ENCODE results near the gene HNRNPUL1.
"Not testable (repeated sequence)": the region's sequence is repeated elsewhere in the genome, so short reads cannot be mapped to it uniquely, and the experiment has no call there.

HNRNPUL1 gene

DNA sequence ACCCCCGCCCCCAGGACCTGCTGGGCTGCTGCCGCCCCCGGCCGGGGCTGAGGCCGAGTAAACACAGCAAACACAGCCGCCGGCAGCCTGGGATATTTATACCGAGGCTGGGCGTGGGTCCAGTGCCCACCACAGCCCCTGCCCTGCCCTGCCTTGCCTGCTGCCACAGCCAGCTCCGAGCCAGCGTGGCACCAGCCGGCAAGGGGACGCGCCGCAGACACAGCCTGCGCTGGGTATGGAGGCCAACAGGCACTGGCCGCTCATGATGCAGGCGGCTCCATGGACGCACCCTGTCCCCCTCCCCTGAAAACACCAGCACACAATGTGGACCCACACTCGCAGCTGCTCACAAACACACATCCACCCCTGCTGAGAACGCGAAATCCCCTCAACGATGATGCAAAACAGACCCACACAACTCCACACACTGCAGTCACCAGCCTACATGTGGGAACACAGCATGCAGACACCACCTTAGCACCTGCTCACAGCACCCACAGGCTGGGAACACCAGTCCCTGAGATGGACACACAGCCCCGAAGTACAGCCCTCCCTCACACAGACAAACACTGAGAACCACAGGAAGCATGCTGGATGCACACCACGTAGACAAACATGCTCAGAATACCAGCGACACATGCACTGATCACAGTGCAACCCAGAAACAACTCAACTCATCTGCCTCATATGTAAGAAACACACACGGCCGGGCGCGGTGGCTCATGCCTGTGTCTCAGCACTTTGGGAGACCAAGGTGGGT lies 62.0 kb downstream of the HNRNPUL1 start:
- no peak for DNase-seq (ENCODE audit: low read depth)

- no peak for DNase-seq (ENCODE audit: low read depth)
Measured at GRCh38 chr19:41327076-41327575, 63.0 kb downstream of the HNRNPUL1 start.

DNA sequence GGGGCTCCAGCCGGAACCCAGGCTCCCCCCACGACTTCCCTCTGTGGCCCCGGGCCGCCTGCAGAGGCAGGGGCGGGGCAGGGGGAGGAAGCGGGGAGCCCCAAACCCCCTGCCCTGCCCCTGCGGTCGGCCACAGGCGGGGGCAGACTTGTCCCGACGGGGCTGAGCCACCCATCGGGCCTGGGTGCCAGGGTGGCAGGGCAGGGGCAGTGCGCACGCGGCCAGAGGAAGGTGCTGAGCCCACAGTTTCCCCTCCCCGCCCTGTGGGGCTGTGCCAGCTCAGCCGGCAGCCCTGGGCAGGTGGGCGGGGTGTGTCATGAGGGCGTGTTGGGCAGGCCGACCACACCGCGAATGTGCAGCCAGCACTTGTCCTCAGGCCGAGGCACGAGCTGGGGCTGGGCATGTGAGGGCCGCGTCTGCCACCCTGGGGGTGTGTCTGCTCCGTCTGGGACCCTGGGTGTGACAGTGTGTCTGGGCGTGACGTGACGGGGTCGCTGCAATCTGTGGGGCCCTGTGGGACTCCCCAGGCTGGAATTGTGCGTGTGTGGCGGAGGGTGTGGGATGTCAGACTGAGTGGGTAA lies 63.5 kb downstream of the HNRNPUL1 start:
- peak; percentile 66 for DNase-seq (ENCODE audit: low read depth)

DNA sequence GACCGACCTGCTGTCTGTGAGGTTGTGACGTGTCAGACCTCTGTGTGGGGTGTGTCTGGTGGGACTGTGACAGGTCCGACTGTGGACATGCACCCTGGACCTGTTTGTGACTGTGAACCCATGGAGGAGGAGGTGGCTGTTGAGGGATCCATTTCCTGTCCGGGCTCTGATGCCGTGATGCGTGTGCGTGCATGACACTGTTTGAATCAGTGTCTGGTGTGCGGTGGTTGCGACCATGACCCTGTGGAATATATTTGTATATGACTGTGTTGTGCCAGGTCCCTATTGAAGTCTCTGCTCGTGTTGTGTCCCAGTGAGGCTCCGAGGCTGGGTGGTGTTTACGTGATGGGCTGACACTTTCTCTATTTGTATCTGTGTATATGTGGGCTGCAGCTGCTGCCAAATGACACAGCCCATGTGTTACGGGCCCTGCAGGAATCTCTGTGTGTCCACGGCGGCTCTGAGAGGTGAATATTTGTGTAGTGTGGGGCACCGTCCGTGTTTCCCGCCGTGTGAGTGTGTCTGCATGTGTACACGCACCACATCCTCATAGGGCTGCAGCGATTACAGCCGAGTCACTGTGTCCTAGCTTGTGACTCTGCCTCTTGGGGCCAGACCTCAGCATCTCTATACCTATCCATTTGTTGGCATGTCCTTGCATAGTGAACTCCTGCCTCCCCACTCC lies 64.1 kb downstream of the HNRNPUL1 start:
- DNase-seq (ENCODE audit: low read depth): no peak

DNA sequence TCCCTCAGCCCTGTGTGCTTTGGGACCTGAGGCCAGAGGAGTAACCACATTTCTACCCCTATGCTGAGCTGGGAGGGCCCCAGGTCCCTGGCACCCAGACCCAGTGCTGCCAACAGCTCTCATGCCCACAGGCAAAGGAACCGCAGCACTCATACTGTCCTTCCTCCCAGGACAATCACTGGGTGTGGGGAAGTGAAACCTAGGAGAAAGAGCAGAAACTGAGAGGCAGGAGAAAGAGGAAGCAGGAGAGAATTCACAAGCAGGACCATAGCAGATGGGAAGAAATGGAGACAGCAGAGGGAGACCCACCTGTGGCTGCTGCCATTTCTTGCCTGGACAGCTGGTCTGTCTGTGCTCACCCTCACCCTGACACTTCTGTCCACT lies 64.7 kb downstream of the HNRNPUL1 start:
- DNase-seq (ENCODE audit: low read depth): no peak

- DNase-seq (ENCODE audit: low read depth): no peak
Measured at GRCh38 chr19:41330481-41330880, 66.3 kb downstream of the HNRNPUL1 start.

DNA sequence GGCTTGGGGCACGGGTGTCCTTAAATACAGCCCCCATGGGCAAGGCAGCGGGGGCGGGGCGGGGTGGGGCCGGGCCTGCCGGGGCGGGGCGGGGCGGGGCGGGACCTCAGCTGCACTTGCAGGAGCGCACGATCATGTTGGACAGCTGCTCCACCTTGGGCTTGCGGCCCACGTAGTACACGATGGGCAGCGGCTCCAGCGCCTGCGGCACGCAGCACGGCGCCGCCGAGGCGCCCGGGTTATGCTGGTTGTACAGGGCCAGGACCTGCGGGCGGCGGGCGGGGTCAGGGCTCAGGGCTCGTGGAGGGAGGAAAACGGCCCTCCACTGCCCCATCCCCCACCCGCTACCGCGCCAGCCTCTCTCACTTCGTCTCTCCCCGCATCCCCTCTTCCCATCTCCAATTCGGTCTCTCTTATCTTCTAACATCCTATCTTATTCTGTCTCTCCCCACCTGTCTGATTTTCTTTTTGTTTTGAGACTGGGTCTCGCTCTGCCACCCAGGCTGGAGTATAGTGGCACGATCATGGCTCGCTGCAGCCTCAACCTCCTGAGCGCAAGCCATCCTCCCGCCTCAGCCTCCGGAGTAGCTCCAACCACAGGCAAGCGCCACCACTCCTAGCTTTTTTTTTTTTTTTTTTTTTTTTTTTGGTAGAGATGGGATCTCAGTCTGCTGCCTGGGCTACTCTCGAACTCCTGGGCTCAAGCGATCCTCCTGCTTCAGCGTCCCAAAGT lies 66.9 kb downstream of the HNRNPUL1 start:
- no peak for DNase-seq (ENCODE audit: low read depth)

DNA sequence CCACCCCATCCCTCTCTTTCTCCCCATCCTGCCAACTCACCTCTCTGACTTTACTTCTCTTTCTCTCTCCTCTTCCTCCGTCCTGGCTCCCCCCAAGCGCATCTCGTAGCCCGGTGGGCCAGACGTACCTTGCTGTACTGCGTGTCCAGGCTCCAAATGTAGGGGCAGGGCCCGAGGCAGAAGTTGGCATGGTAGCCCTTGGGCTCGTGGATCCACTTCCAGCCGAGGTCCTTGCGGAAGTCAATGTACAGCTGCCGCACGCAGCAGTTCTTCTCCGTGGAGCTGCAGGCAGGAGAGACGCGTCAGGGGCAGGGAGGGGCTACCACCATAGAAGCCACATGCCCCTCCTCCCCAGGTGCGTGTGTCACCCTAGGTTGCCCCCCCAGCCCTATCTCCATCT lies 67.8 kb downstream of the HNRNPUL1 start:
- no peak for DNase-seq (ENCODE audit: low read depth)

DNA sequence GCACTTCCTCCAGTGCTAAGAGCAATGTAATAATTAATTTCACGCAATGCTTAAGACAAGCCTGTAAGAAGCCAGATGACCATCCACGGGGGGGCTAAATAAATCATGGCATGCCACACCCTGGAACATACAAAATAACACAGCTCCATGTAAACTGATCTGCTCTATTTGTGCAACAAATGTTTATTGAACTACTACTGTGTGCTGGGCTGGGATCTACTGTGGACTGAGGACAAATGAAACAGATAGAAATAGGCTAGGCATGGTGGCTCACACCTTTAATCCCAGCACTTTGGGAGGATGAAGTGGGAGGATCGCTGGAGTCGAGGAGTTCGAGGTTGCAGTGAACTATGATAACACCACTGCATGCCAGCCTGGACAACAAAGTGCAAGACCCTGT lies 68.3 kb downstream of the HNRNPUL1 start:
- no peak for DNase-seq (ENCODE audit: low read depth)

- no peak for DNase-seq (ENCODE audit: low read depth)
Measured at GRCh38 chr19:41334793-41335192, 70.6 kb downstream of the HNRNPUL1 start.

DNA sequence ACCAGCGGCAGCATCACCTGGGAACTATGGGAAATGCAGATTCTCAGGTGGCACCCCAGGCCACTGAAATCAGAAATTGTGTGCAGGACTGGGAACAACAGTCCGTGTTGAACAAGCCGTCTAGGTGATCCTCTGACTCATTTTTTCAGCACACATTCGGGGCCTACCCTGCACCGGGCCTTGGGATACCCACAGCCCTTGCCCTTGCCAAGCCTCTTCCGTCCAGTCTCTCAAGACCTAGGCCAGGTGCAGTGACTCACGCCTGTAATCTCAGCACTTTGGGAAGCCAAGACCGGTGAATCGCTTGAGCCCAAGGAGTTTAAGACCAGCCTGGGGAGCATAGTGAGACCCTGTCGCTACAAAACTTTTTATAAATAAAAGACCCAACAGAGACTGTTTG lies 71.3 kb downstream of the HNRNPUL1 start:
- DNase-seq (ENCODE audit: low read depth): no peak

DNA sequence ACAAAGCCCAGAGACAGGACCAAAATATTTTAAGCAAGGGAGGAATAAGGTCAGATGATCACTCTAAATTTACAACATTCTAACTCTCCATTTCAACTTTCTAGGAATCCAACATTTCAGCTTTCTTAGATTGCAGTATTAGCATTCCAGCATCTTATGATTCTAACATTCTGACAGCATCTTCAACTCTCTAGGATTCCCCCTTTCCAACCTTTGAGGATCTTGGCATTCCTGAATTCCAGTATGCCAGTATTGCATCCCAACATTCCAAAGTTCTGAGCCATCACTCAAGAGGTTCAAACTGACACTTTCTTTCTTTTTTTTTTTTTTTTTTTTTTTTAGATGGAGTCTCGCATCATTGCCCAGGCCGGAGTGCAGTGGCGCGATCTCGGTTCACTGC lies 75.8 kb downstream of the HNRNPUL1 start:
- no peak for DNase-seq (ENCODE audit: low read depth)

- no peak for DNase-seq (ENCODE audit: low read depth)
Measured at GRCh38 chr19:41341669-41342490, 77.7 kb downstream of the HNRNPUL1 start.

GRCh38 chr19:41344162-41344561 lies 80.0 kb downstream of the HNRNPUL1 start:
- DNase-seq (ENCODE audit: low read depth): no peak

GRCh38 chr19:41346916-41347315 lies 82.7 kb downstream of the HNRNPUL1 start:
- not testable (repeated sequence) for DNase-seq (ENCODE audit: low read depth)

GRCh38 chr19:41350735-41351338 lies 86.7 kb downstream of the HNRNPUL1 start:
- no peak for DNase-seq (ENCODE audit: low read depth)

DNA sequence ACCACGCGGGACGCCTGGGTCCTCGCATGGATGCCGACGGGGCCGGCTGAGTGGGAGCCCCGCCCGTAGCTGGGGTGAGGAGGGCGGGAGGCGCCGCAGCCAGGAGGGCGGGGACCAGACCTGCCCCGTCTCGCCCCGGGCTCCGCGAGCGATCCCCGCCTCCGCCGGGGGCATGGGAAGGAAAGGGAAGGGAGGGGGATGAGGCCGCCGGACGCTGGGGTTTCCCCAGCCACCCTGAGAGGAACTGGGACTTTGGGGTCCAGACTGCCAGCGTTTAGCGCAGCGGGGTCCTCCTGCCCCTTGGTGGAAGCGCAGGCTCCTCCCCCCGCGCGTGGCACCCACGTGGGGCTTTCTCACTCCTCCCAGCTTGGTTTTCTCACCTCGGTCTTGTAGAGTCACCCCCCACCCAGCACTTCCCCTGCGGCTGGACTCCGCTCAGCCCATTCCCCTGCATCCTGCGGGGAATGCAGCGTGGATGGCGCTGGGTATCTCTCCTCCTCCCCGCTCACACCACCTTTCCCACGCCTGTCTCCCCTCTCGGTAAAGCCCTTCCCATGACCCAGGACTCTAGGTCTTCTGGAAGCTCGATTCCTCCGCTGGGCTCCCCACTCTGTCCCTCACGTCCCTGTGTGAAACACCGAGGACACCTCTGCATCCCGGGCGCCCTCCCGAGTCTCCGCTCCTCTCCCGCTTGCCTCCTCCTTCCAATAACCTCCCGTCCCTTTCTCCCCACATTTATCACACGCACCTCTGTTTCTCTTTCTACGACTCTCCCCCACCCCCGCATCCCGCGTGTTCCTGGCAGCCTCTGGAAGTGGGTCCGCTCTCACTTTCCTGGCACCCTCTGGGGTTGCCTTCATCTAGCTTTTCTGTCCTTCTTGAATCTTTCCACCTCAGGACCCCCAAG lies 87.4 kb downstream of the HNRNPUL1 start:
- peak; percentile 71 for DNase-seq (ENCODE audit: low read depth)

DNA sequence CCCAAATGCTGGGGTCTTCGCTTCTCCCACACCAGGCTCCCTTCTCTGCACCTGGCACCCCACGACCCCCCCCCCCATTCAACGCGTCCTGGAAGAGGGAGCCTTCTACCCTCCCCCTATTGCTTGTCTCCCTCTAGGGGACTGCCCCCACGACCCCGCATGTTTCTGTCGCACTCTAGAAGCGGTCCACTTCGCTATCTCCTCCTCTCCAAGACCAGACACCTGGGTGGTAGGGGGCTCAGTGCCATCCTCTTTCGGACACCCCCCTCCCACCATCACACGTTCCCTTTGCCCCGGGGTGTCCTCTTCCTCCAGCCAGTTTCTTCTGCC lies 88.1 kb downstream of the HNRNPUL1 start:
- no peak for DNase-seq (ENCODE audit: low read depth)

DNA sequence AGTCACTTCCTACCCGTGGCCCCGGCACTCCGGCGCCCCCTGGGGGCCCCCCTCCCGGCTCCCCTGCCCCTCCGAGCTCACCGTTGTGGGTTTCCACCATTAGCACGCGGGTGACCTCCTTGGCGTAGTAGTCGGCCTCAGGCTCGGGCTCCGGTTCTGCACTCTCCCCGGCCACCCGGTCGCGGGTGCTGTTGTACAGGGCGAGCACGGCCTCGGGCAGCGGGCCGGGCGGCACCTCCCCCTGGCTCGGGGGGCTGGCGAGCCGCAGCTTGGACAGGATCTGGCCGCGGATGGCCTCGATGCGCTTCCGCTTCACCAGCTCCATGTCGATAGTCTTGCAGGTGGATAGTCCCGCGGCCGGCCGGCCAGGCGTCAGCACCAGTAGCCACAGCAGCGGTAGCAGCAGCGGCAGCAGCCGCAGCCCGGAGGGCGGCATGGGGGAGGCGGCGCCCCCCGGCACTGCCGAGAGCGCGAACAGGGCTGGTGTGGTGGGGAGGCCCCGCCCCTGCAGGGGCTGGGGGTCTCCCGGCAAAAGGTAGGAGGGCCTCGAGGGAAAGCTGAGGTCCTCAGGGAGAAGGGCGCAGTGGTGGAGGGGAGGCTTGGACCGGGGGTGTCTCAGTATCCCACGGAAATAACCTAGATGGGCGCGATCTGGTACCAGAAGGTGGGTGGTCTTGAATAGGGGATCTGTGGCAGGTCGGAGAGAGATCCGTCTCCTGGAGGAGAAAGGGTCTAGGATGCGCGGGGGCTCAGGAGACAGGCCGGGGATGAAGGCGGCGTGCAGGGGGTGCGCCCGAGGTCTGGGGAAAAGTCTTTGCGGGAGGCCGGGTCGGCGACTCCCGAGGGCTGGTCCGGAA lies 88.7 kb downstream of the HNRNPUL1 start:
- DNase-seq (ENCODE audit: low read depth): peak; percentile 70
